HepG2 (cell line): ENCODE data around the gene SRRM3. TPM values are rescaled to one million over a fixed set of nuclear protein-coding genes. Genes with fewer than 3 reads are reported as not detected.

ENCODE experiments used
- GATAD2A ChIP-seq: IDR thresholded peaks from 2 replicates; pipeline ENCODE4 v1.6.1; 2016
- GRHL1 ChIP-seq: sonication (generic); formaldehyde crosslinking; conservative IDR thresholded peaks from 2 replicates; pipeline ENCODE4 v1.8.0; 2022; ENCODE audit warnings: missing genetic modification reagents
- HINFP ChIP-seq: sonication (generic); formaldehyde crosslinking; IDR thresholded peaks from 2 replicates; pipeline ENCODE4 v1.4.0; 2020; ENCODE audit warnings: low read depth, mild to moderate bottlenecking, missing genetic modification reagents
- HNRNPLL ChIP-seq: fragments of 200-400 bp; formaldehyde crosslinking; IDR thresholded peaks from 2 replicates; pipeline ENCODE4 v1.6.1; 2017; ENCODE audit warnings: mild to moderate bottlenecking, low read depth, low read length; ENCODE audit not compliant: poor library complexity, severe bottlenecking
- HOXA9 ChIP-seq: sonication (generic); formaldehyde crosslinking; IDR thresholded peaks from 2 replicates; pipeline ENCODE4 v1.8.1; 2022; ENCODE audit warnings: missing genetic modification reagents, mild to moderate bottlenecking, moderate library complexity, borderline replicate concordance
- MEIS2 ChIP-seq: sonication (generic); formaldehyde crosslinking; IDR thresholded peaks from 2 replicates; pipeline ENCODE4 v1.9.0; 2021; ENCODE audit warnings: mild to moderate bottlenecking, missing genetic modification reagents
- MIER2 ChIP-seq: IDR thresholded peaks from 2 replicates; pipeline ENCODE4 v1.6.1; 2016; ENCODE audit warnings: missing biosample characterization, missing genetic modification reagents
- MYNN ChIP-seq: sonication (generic); formaldehyde crosslinking; IDR thresholded peaks from 2 replicates; pipeline ENCODE4 v1.4.0; 2020; ENCODE audit warnings: mild to moderate bottlenecking, low read depth, missing genetic modification reagents
- NKX3-1 ChIP-seq: sonication (generic); formaldehyde crosslinking; IDR thresholded peaks from 2 replicates; pipeline ENCODE4 v1.5.0; 2020; ENCODE audit warnings: missing genetic modification reagents
- NR2F1 ChIP-seq, 2 experiments: fragments of 450-650 bp in 1 of 2; formaldehyde crosslinking in 1 of 2; IDR thresholded peaks; 2 replicates each; pipeline versions ENCODE4 v1.5.0 to v1.6.1; 2016 to 2020; ENCODE audit warnings: mild to moderate bottlenecking in 1 of 2, missing compliant biosample characterization in 1 of 2, missing genetic modification reagents in 1 of 2, moderate library complexity in 1 of 2
- PHF8 ChIP-seq: sonication (generic); formaldehyde crosslinking; IDR thresholded peaks from 2 replicates; pipeline ENCODE4 v1.5.0; 2020; ENCODE audit warnings: missing genetic modification reagents
- POLR2AphosphoS5 ChIP-seq: IDR thresholded peaks from 2 replicates; pipeline ENCODE4 v1.6.1; 2012; ENCODE audit warnings: low read depth, low read length
- RBM39 ChIP-seq: fragments of 200-400 bp; formaldehyde crosslinking; IDR thresholded peaks from one replicate; pipeline ENCODE4 v1.6.1; 2018; ENCODE audit warnings: antibody characterized with exemption, mild to moderate bottlenecking, low read depth, low read length; ENCODE audit not compliant: poor library complexity, severe bottlenecking
- ZNF883 ChIP-seq: sonication (generic); formaldehyde crosslinking; IDR thresholded peaks from 2 replicates; pipeline ENCODE4 v1.5.1; 2020; ENCODE audit warnings: mild to moderate bottlenecking, missing genetic modification reagents; ENCODE audit errors: not compliant biosample characterization
- polyA plus RNA-seq, 8 experiments: library from polyadenylated mRNA; depleted of rRNA in 3 of 8; stranded (reverse) in 7 of 8; unstranded in 1 of 8; fragments of >200 nt; fragmentation: Illumina TruSeq in 4 of 8; extraction: Trizol in 4 of 8; gene quantifications; 2 replicates each; pipeline versions ENCODE4 v1.2.1 to v1.2.3, GENCODE V29; 2011 to 2016; ENCODE audit warnings: low read depth in 4 of 8, missing spikeins in 1 of 8, mixed read lengths in 1 of 8; ENCODE audit not compliant: insufficient read depth in 1 of 8
- total RNA-seq, 5 experiments: library from RNA; depleted of rRNA; stranded (reverse); fragments of >200 nt; fragmentation: Illumina TruSeq; extraction: Trizol; gene quantifications; 2 replicates each; pipeline ENCODE4 v1.2.3, GENCODE V29; 2016; ENCODE audit warnings: low read depth in 1 of 5
- TF ChIP-seq, protein P1 (sequence below): sonication (generic); formaldehyde crosslinking; IDR thresholded peaks from 2 replicates; pipeline ENCODE4 v1.4.0; 2020; ENCODE audit warnings: mild to moderate bottlenecking, missing genetic modification reagents
- TF ChIP-seq, protein P2 (sequence below): sonication (generic); formaldehyde crosslinking; IDR thresholded peaks from 2 replicates; pipeline ENCODE4 v1.5.0; 2020; ENCODE audit warnings: missing genetic modification reagents, mild to moderate bottlenecking, borderline replicate concordance
- TF ChIP-seq, protein P3 (sequence below): sonication (generic); formaldehyde crosslinking; IDR thresholded peaks from 2 replicates; pipeline ENCODE4 v1.4.0; 2020; ENCODE audit warnings: missing genetic modification reagents

SRRM3 gene
- total and polyA plus RNA-seq, 2 of the 13 experiments (the other 11 are each of a cell fraction or from before 2014, with no cell fraction given), result 0.13 to 0.54 TPM

GRCh38 chr7:76259124-76260093 lies 57.7 kb downstream of the SRRM3 start (continued):
- TF ChIP-seq, protein P1, sequence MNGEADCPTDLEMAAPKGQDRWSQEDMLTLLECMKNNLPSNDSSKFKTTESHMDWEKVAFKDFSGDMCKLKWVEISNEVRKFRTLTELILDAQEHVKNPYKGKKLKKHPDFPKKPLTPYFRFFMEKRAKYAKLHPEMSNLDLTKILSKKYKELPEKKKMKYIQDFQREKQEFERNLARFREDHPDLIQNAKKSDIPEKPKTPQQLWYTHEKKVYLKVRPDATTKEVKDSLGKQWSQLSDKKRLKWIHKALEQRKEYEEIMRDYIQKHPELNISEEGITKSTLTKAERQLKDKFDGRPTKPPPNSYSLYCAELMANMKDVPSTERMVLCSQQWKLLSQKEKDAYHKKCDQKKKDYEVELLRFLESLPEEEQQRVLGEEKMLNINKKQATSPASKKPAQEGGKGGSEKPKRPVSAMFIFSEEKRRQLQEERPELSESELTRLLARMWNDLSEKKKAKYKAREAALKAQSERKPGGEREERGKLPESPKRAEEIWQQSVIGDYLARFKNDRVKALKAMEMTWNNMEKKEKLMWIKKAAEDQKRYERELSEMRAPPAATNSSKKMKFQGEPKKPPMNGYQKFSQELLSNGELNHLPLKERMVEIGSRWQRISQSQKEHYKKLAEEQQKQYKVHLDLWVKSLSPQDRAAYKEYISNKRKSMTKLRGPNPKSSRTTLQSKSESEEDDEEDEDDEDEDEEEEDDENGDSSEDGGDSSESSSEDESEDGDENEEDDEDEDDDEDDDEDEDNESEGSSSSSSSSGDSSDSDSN (CRISPR knock-in tag), result no peak
- TF ChIP-seq ZNF883 (CRISPR knock-in tag) (peak; percentile 53), GATAD2A (no peak), GRHL1 (no peak), HOXA9 (no peak), MIER2 (CRISPR knock-in tag) (no peak), PHF8 (CRISPR knock-in tag) (no peak), NKX3-1 (CRISPR knock-in tag) (no peak), POLR2AphosphoS5 (no peak), NR2F1 (CRISPR knock-in tag; IDR thresholded peaks at IDR 0.05) (no peak), MEIS2 (CRISPR knock-in tag) (0 out of 2 replicates have a peak, but pooled peaks have one; percentile 18), HINFP (no peak), MYNN (no peak), HNRNPLL (peak; percentile 11), RBM39 (peak; percentile 47)
- TF ChIP-seq, protein P2, sequence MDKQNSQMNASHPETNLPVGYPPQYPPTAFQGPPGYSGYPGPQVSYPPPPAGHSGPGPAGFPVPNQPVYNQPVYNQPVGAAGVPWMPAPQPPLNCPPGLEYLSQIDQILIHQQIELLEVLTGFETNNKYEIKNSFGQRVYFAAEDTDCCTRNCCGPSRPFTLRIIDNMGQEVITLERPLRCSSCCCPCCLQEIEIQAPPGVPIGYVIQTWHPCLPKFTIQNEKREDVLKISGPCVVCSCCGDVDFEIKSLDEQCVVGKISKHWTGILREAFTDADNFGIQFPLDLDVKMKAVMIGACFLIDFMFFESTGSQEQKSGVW (CRISPR knock-in tag), result no peak
- TF ChIP-seq, protein P3, sequence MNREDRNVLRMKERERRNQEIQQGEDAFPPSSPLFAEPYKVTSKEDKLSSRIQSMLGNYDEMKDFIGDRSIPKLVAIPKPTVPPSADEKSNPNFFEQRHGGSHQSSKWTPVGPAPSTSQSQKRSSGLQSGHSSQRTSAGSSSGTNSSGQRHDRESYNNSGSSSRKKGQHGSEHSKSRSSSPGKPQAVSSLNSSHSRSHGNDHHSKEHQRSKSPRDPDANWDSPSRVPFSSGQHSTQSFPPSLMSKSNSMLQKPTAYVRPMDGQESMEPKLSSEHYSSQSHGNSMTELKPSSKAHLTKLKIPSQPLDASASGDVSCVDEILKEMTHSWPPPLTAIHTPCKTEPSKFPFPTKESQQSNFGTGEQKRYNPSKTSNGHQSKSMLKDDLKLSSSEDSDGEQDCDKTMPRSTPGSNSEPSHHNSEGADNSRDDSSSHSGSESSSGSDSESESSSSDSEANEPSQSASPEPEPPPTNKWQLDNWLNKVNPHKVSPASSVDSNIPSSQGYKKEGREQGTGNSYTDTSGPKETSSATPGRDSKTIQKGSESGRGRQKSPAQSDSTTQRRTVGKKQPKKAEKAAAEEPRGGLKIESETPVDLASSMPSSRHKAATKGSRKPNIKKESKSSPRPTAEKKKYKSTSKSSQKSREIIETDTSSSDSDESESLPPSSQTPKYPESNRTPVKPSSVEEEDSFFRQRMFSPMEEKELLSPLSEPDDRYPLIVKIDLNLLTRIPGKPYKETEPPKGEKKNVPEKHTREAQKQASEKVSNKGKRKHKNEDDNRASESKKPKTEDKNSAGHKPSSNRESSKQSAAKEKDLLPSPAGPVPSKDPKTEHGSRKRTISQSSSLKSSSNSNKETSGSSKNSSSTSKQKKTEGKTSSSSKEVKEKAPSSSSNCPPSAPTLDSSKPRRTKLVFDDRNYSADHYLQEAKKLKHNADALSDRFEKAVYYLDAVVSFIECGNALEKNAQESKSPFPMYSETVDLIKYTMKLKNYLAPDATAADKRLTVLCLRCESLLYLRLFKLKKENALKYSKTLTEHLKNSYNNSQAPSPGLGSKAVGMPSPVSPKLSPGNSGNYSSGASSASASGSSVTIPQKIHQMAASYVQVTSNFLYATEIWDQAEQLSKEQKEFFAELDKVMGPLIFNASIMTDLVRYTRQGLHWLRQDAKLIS, result no peak
